Astrocyte of the cerebellum (primary cell): ENCODE measurements around the gene TK1.

ENCODE experiments used
- DNase-seq: peaks from one replicate; pipeline ENCODE4 v3.0.0-alpha.2; 2011; ENCODE audit warnings: low read depth
- H3K4me3 ChIP-seq: 2 replicates; pipeline ENCODE4 v1.5.1; 2011; ENCODE audit warnings: mild to moderate bottlenecking, low read depth, low read length, moderate library complexity
- CTCF ChIP-seq: IDR thresholded peaks from 2 replicates; pipeline ENCODE4 v1.5.1; 2012; ENCODE audit warnings: low read length, low read depth, moderate library complexity, mild to moderate bottlenecking; ENCODE audit errors: missing control alignments
- in situ Hi-C: cut with HindIII; loops from 2 replicates; pipeline ENCODE4 v1.10.0; 2017; ENCODE audit warnings: low sequenced_read_pairs

TK1 gene

GRCh38 chr17:78231991-78232858 is 45.4 kb upstream of the TK1 start:
- TF ChIP-seq CTCF, result no peak
- in situ Hi-C loops, result no loop called here
- DNase-seq, result no peak
- peak overlapping the region; percentile 19 for H3K4me3 ChIP-seq

- TF ChIP-seq CTCF, result no peak
- no peak for DNase-seq
- peak within 1 kb of the TSS; percentile 24 for H3K4me3 ChIP-seq
- in situ Hi-C loops, result no loop called here
Measured at GRCh38 chr17:78230996-78231935, 44.4 kb upstream of the TK1 start, which contains the start of gene TMEM235. Gene TMEM235, plus strand, starts transcription at chr17:78231631. Its CDS starts 393 bp downstream, at chr17:78232024.

GRCh38 chr17:78230252-78230962 is 43.6 kb upstream of the TK1 start:
- no peak for TF ChIP-seq CTCF
- H3K4me3 ChIP-seq, result no peak overlapping the region
- no peak for DNase-seq
- in situ Hi-C loops, result no loop called here

GRCh38 chr17:78228176-78228575 is 41.3 kb upstream of the TK1 start:
- H3K4me3 ChIP-seq, result no peak overlapping the region
- DNase-seq, result no peak
- no peak for TF ChIP-seq CTCF
- in situ Hi-C loops, result no loop called here

GRCh38 chr17:78227455-78227916 is 40.6 kb upstream of the TK1 start:
- no peak overlapping the region for H3K4me3 ChIP-seq
- no peak for TF ChIP-seq CTCF
- in situ Hi-C loops, result no loop called here
- DNase-seq, result no peak
